Lung (tissue), 12 donors: ENCODE data around the gene AURKA. TPM values are rescaled to one million over a fixed set of nuclear protein-coding genes. Genes with fewer than 3 reads are reported as not detected.

Experiments used
- ATAC-seq: fragments of 200-7000 bp; cut with Tn5 transposase; one replicate; pipeline ENCODE4 v1.9.1; 2020; ENCODE audit warnings: moderate number of reproducible peaks; ENCODE audit not compliant: insufficient read depth, low FRiP score
- DNase-seq, 3 donors: peaks; one replicate each; pipeline ENCODE4 v3.0.0-alpha.2; 2013 to 2017
- H3K27ac ChIP-seq, 2 donors: one replicate each; pipeline ENCODE4 v1.5.1; 2013; ENCODE audit warnings: mild to moderate bottlenecking in 2 of 2, moderate library complexity in 2 of 2, control low read depth in 1 of 2, inconsistent platforms in 1 of 2, low read depth in 1 of 2, low read length in 1 of 2
- H3K27me3 ChIP-seq, 3 donors: one replicate each; pipeline ENCODE4 v1.5.1; 2013; ENCODE audit warnings: low read length in 2 of 3; ENCODE audit not compliant: control insufficient read depth in 3 of 3, insufficient read depth in 3 of 3
- H3K36me3 ChIP-seq, 4 donors: one replicate each; pipeline ENCODE4 v1.5.1; 2013; ENCODE audit warnings: low read length in 4 of 4, mild to moderate bottlenecking in 1 of 4, moderate library complexity in 1 of 4; ENCODE audit not compliant: control insufficient read depth in 4 of 4, insufficient read depth in 4 of 4
- H3K4me1 ChIP-seq, 5 donors: one replicate each; pipeline ENCODE4 v1.5.1; 2013; ENCODE audit warnings: low read length in 5 of 5, mild to moderate bottlenecking in 2 of 5, moderate library complexity in 1 of 5; ENCODE audit not compliant: control insufficient read depth in 5 of 5, insufficient read depth in 5 of 5
- H3K4me3 ChIP-seq: one replicate; pipeline ENCODE4 v1.5.1; 2013; ENCODE audit warnings: mild to moderate bottlenecking, control low read depth, moderate library complexity
- H3K9ac ChIP-seq, 2 donors: one replicate each; pipeline ENCODE4 v1.5.1; 2013; ENCODE audit warnings: low read length in 2 of 2, control low read depth in 1 of 2; ENCODE audit not compliant: insufficient read depth in 1 of 2
- H3K9me3 ChIP-seq, 4 donors: one replicate each; pipeline ENCODE4 v1.5.1; 2013; ENCODE audit warnings: low read length in 3 of 4, mild to moderate bottlenecking in 1 of 4, moderate library complexity in 1 of 4; ENCODE audit not compliant: control insufficient read depth in 4 of 4, insufficient read depth in 3 of 4
- whole genome bisulfite sequencing, 2 donors: extraction: QIAGEN DNeasy Blood & Tissue Kit; methylation state at CpG; one replicate each; pipeline ENCODE4 v1.1.7; 2013; 5-methylcytosine and 5-hydroxymethylcytosine counted together
- polyA plus RNA-seq, 2 donors: library from polyadenylated mRNA; stranded (reverse); fragments of 200-250 nt; gene quantifications; one replicate each; pipeline ENCODE4 v1.2.1, GENCODE V29; 2013
- total RNA-seq, 2 donors: library from RNA; depleted of rRNA in 1 of 2; stranded (reverse); fragments of >200 nt in 1 of 2; gene quantifications; one replicate each; pipeline ENCODE4 v1.2.1, GENCODE V29; 2014 to 2021
- TF ChIP-seq, protein P1 (sequence below): IDR thresholded peaks from 2 replicates; pipeline ENCODE4 v1.5.1; 2012; ENCODE audit warnings: mild to moderate bottlenecking; ENCODE audit errors: control extremely low read depth, extremely low read depth
- donor health status: control.
- donor health status: control.
- donor health status: Bipolar disorder and iron deficiency.
- donor health status: healthy.
- donor health status: DM: yes; HTN: yes; CAD: no.

The AURKA gene
- total and polyA plus RNA-seq, 4 donors: 1.5 to 6.2 (median 3.2) TPM

DNA sequence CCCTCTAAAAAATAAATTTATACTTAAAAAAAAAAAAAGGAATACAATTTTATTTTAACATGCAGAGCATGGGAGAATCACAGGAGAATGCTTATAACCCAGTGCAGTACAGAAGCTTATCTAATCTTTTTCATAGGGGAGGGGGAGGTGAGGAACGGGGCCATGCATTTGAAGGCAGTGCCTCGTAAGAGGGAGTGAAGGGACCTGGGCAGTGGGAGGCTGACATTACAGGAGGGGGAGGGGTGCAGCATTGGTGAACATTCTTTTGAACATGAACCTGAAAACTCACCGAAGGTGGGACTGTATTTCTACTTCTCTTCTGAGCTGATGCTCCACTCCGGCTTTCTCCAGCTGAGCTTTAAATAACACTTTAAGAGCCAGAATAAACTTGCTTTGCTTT, 9.3 kb downstream of the AURKA start:
- no peak overlapping the region for H3K4me3 ChIP-seq

DNA sequence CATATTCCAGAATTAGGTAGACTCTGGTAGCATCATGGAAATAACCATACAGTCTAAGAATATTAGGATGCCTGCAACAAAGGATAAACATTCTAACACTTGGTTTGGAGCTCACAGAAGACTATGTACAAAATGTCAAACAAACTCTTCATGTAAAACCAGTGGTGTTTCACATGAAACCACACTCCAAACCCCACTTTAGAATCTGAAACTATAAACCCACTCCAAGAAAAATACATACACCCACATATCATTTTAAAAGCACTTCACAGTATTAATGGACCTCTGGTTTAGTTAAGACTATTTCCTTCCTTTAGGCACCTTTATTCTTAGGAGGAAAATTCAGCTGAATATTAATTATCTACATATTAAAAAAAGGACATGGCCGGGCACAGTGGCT, 10.5 kb downstream of the AURKA start:
- H3K9ac ChIP-seq: no peak overlapping the region
- WGBS, 2 donors: 84 to 93% methylated on average over 1 of the region's 1 CpG
- no peak for DNase-seq
- TF ChIP-seq, protein P1, sequence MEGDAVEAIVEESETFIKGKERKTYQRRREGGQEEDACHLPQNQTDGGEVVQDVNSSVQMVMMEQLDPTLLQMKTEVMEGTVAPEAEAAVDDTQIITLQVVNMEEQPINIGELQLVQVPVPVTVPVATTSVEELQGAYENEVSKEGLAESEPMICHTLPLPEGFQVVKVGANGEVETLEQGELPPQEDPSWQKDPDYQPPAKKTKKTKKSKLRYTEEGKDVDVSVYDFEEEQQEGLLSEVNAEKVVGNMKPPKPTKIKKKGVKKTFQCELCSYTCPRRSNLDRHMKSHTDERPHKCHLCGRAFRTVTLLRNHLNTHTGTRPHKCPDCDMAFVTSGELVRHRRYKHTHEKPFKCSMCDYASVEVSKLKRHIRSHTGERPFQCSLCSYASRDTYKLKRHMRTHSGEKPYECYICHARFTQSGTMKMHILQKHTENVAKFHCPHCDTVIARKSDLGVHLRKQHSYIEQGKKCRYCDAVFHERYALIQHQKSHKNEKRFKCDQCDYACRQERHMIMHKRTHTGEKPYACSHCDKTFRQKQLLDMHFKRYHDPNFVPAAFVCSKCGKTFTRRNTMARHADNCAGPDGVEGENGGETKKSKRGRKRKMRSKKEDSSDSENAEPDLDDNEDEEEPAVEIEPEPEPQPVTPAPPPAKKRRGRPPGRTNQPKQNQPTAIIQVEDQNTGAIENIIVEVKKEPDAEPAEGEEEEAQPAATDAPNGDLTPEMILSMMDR: no peak
- H3K4me3 ChIP-seq: no peak overlapping the region
- H3K27ac ChIP-seq: no peak overlapping the region
- H3K9me3 ChIP-seq: no peaks in the 10 kb centered on the region
- H3K4me1 ChIP-seq: peaks cover 0 to 2% (median 0%) of the 10 kb centered on the region in 5 donors
- ATAC-seq: no peak
- H3K36me3 ChIP-seq: peaks cover 0 to 19% (median 13%) of the 10 kb centered on the region in 4 donors
- no peaks in the 10 kb centered on the region for H3K27me3 ChIP-seq

More for the DNA sequence above, 9.3 kb downstream of the AURKA start:
- ATAC-seq: no peak
- DNase-seq: peak in 1 of 3 donors; percentile 23
- Histone ChIP-seq H3K9me3 (no peaks in the 10 kb centered on the region), H3K9ac (no peak overlapping the region), H3K4me1 (peaks cover 0 to 2% (median 0%) of the 10 kb centered on the region in 5 donors), H3K27ac (no peak overlapping the region), H3K27me3 (no peaks in the 10 kb centered on the region), H3K36me3 (peaks cover 0 to 20% (median 13%) of the 10 kb centered on the region in 4 donors)
- 76 to 88% methylated on average over 4 of the region's 4 CpGs for WGBS, 2 donors
- TF ChIP-seq, protein P1: no peak

DNA sequence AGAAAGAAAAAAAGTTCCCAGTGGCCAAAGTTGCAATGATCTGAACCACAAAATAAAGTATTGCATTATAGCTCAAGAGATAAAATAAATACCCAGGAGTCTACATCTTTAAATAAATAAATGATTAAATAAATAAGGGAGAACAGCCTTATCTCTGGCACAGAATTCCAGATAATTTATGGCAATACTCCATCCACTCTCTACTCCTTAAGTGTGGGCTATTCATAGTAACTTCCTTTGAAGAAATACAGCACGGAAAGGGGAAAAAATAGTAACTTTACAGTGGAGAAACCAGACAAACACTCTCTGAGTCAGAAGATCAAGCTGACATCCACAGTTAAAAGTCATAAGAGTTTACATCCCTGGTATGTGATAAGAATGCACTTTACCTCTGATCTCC, 11.6 kb downstream of the AURKA start:
- no peaks in the 10 kb centered on the region for H3K9me3 ChIP-seq
- peak in 2 of 3 donors; percentile 16 to 67 for DNase-seq
- peaks cover 0 to 2% (median 0%) of the 10 kb centered on the region in 5 donors for H3K4me1 ChIP-seq
- H3K9ac ChIP-seq: no peak overlapping the region
- H3K27me3 ChIP-seq: no peaks in the 10 kb centered on the region
- TF ChIP-seq, protein P1: no peak
- no peak overlapping the region for H3K27ac ChIP-seq
- WGBS, 2 donors: 20 to 31% methylated on average over 1 of the region's 1 CpG
- peaks cover 0 to 11% (median 8%) of the 10 kb centered on the region in 4 donors for H3K36me3 ChIP-seq
- H3K4me3 ChIP-seq: no peak overlapping the region
- ATAC-seq: no peak

DNA sequence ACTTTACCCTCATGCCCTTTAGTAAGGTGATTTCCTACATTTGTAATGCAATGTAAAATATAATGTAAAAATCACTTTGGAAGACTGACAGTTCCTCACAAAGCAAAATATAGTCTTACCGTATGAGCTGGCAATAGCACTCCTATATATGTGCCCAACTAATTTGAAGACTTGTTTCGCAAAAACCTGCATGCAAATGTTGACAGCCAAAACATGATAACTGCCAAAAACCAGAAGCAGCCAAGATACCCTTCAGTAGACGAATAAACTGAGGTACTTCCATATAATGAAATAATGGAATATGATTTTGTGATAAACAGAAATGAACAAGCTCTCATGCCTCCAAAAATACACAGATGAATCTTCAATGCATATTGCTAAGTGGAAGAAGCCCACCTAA, 13.6 kb downstream of the AURKA start:
- H3K27me3 ChIP-seq: no peaks in the 10 kb centered on the region
- no peak overlapping the region for H3K27ac ChIP-seq
- H3K4me3 ChIP-seq: no peak overlapping the region
- no peak overlapping the region for H3K9ac ChIP-seq
- H3K4me1 ChIP-seq: peaks cover 0 to 2% (median 0%) of the 10 kb centered on the region in 5 donors
- ATAC-seq: no peak
- TF ChIP-seq, protein P1: no peak
- DNase-seq: no peak
- H3K36me3 ChIP-seq: peaks cover 0 to 10% (median 5%) of the 10 kb centered on the region in 4 donors
- 87 to 93% methylated on average over 3 of the region's 3 CpGs for WGBS, 2 donors
- no peaks in the 10 kb centered on the region for H3K9me3 ChIP-seq
